PC-3 (cell line): ENCODE measurements around the gene TUSC2. TPM values are rescaled to one million over a fixed set of nuclear protein-coding genes. Genes with fewer than 3 reads are reported as not detected.
A peak's percentile ranks its signal among the peaks of the same experiment; 100 is the strongest.

ENCODE experiments used
- ATAC-seq: fragments of 200-7000 bp; cut with Tn5 transposase; 2 replicates; pipeline ENCODE4 v1.9.1; 2020; ENCODE audit warnings: mild to moderate bottlenecking, moderate library complexity
- BruUV-seq: library from RNA; stranded (reverse); fragments of 400-500 nt; replicated peaks from 2 replicates; lab custom pipeline; 2021; lab: Mats Ljungman, UMichigan
- CTCF ChIA-PET: fragments of 300-600 bp; sonication (Branson Sonifier 250); formaldehyde crosslinking; loops from one replicate; lab custom pipeline; 2022; ENCODE audit warnings: antibody characterized with exemption; lab: Charles Lee
- POLR2A ChIA-PET: fragments of 300-600 bp; sonication (Branson Sonifier 250); formaldehyde crosslinking; loops from one replicate; lab custom pipeline; 2022; ENCODE audit warnings: antibody characterized with exemption; ENCODE audit not compliant: unreplicated experiment; lab: Charles Lee
- DNase-seq: peaks from one replicate; pipeline ENCODE4 v3.0.0-alpha.2; 2015
- H2AFZ ChIP-seq: fragments of 300-600 bp; sonication (generic); 2 replicates; pipeline ENCODE4 v1.6.0; 2016; ENCODE audit warnings: antibody characterized with exemption, low read length
- H3F3A ChIP-seq: fragments of 300-600 bp; sonication (generic); one replicate; pipeline ENCODE4 v1.6.0; 2017; ENCODE audit warnings: antibody characterized with exemption, low read length, control low read depth, mild to moderate bottlenecking; ENCODE audit not compliant: unreplicated experiment
- H3K27ac ChIP-seq: fragments of 300-600 bp; sonication (generic); 2 replicates; pipeline ENCODE4 v1.5.1; 2016; ENCODE audit warnings: mild to moderate bottlenecking, low read length
- H3K27me3 ChIP-seq: fragments of 300-600 bp; sonication (generic); 2 replicates; pipeline ENCODE4 v1.6.1; 2016; ENCODE audit warnings: low read length, mixed read lengths
- H3K36me3 ChIP-seq: fragments of 300-600 bp; sonication (generic); 2 replicates; pipeline ENCODE4 v1.6.1; 2016; ENCODE audit warnings: low read depth, mixed run types, low read length, mixed read lengths
- H3K4me1 ChIP-seq: fragments of 300-600 bp; sonication (generic); 2 replicates; pipeline ENCODE4 v1.5.1; 2016; ENCODE audit warnings: low read length; ENCODE audit not compliant: insufficient read depth
- H3K4me2 ChIP-seq: fragments of 300-600 bp; sonication (generic); 2 replicates; pipeline ENCODE4 v1.6.0; 2016; ENCODE audit warnings: low read length
- H3K4me3 ChIP-seq: fragments of 300-600 bp; sonication (generic); 2 replicates; pipeline ENCODE4 v1.5.1; 2016; ENCODE audit warnings: mild to moderate bottlenecking, low read length, mixed read lengths
- H3K79me2 ChIP-seq: fragments of 300-600 bp; sonication (generic); 2 replicates; pipeline ENCODE4 v1.6.1; 2017; ENCODE audit warnings: low read length, mixed read lengths
- H3K9ac ChIP-seq: fragments of 300-600 bp; sonication (generic); 2 replicates; pipeline ENCODE4 v1.6.0; 2016; ENCODE audit warnings: mild to moderate bottlenecking, low read length
- H3K9me2 ChIP-seq: fragments of 300-600 bp; sonication (generic); replicated peaks from 2 replicates; pipeline ENCODE4 v1.6.1; 2016; ENCODE audit warnings: mixed run types, low read length, mixed read lengths
- H3K9me3 ChIP-seq: fragments of 300-600 bp; sonication (generic); 2 replicates; pipeline ENCODE4 v1.6.1; 2016; ENCODE audit warnings: low read length, mixed read lengths
- H4K20me1 ChIP-seq: fragments of 300-600 bp; sonication (generic); 2 replicates; pipeline ENCODE4 v1.6.1; 2016; ENCODE audit warnings: low read length, mixed read lengths
- EZH2 ChIP-seq: fragments of 300-600 bp; sonication (generic); IDR thresholded peaks from one replicate; pipeline ENCODE4 v1.6.1; 2017; ENCODE audit warnings: antibody characterized with exemption, mild to moderate bottlenecking, low read length; ENCODE audit not compliant: unreplicated experiment
- EZH2phosphoT487 ChIP-seq: fragments of 300-600 bp; sonication (generic); IDR thresholded peaks from 2 replicates; pipeline ENCODE4 v1.6.1; 2018; ENCODE audit warnings: mild to moderate bottlenecking, antibody characterized with exemption, low read length, borderline replicate concordance
- intact Hi-C: fragments of 100-400 bp; cut with micrococcal nuclease; formaldehyde crosslinking; loops from 2 replicates; pipeline ENCODE4 v1.9.0; 2023
- total RNA-seq: library from RNA; depleted of rRNA; stranded (reverse); fragments of >200 nt; gene quantifications from 2 replicates; pipeline ENCODE4 v1.2.3, GENCODE V29; 2014
- TF ChIP-seq, protein P1 (sequence below): fragments of 300-600 bp; sonication (generic); conservative IDR thresholded peaks from 2 replicates; pipeline ENCODE4 v1.5.1; 2017; ENCODE audit warnings: antibody characterized with exemption, low read depth, mild to moderate bottlenecking, low read length

Gene TUSC2
- total RNA-seq, 1 experiment from 2014 or later, result 143 TPM

DNA sequence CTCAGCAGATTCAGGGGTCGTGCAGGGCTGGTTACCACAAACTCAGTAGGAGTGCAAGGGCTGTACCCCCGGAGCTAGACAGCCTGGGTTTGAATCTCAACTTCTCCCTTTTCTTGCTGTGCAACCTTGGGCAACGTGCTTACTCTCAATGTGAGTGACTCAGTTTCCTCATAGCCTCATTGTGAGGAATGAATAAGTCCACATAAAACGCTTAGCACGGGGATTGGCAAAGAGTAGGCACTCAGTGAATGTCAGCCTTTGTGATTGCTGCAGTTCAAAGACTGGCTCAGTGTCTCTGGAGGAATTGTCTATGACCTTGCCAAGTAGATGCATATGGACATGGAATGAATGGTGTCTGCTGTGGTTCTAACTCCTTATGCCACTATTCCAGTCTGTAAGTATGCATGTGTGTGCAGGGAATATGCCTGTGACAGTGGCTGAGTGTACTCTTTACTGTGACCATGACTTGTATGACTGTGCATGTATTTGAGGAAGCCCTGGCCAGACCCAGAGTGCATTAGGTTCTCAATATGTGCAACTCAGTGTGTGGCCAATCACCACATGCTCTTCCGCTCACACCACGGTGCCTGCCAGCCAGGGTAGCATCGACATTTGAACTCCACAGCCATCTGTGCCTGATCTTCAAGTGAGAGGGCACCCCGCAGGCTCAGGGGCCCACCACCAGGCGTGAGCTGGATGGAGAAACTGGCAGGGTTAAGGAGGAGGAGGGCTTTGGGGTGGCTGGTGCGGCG, 27.9 kb downstream of the TUSC2 start:
- H3K9me2 ChIP-seq, result no peaks in the 10 kb centered on the region
- H3F3A ChIP-seq, result no peaks in the 10 kb centered on the region
- no peak for TF ChIP-seq EZH2
- no peak for TF ChIP-seq EZH2phosphoT487
- TF ChIP-seq, protein P1, sequence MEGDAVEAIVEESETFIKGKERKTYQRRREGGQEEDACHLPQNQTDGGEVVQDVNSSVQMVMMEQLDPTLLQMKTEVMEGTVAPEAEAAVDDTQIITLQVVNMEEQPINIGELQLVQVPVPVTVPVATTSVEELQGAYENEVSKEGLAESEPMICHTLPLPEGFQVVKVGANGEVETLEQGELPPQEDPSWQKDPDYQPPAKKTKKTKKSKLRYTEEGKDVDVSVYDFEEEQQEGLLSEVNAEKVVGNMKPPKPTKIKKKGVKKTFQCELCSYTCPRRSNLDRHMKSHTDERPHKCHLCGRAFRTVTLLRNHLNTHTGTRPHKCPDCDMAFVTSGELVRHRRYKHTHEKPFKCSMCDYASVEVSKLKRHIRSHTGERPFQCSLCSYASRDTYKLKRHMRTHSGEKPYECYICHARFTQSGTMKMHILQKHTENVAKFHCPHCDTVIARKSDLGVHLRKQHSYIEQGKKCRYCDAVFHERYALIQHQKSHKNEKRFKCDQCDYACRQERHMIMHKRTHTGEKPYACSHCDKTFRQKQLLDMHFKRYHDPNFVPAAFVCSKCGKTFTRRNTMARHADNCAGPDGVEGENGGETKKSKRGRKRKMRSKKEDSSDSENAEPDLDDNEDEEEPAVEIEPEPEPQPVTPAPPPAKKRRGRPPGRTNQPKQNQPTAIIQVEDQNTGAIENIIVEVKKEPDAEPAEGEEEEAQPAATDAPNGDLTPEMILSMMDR, result no peak
- H3K9ac ChIP-seq, result peak overlapping the region; percentile 81
- H3K79me2 ChIP-seq, result peaks cover 14% of the 10 kb centered on the region
- no peaks in the 10 kb centered on the region for H4K20me1 ChIP-seq
- H3K9me3 ChIP-seq, result no peaks in the 10 kb centered on the region
- peak overlapping the region; percentile 71 for H3K4me2 ChIP-seq
- H3K36me3 ChIP-seq, result no peaks in the 10 kb centered on the region
- ATAC-seq (no peak), DNase-seq (no peak)
- H2AFZ ChIP-seq, result peak overlapping the region; percentile 57; the same call in 1 of the 2 replicates
- H3K27ac ChIP-seq, result peak overlapping the region; percentile 90
- no peaks in the 10 kb centered on the region for H3K27me3 ChIP-seq
- H3K4me3 ChIP-seq, result peak overlapping the region; percentile 52
- BruUV-seq, result TSS peak; percentile 92
- ChIA-PET CTCF (interaction anchor here (0.9 to 1.6 kb wide), 2 partner anchors 24 to 37 kb away, joined by 5 to 7 read pairs; no protein-coding TSS in a partner anchor), POLR2A (interaction anchor here (0.6 to 1.8 kb wide), 5 partner anchors 11 to 1860 kb away, joined by 3 to 12 read pairs (median 4); partner anchors contain the start of genes CCDC51, CYB561D2, NPRL2 and TMA7)
- H3K4me1 ChIP-seq, result peaks cover 20% of the 10 kb centered on the region
- intact Hi-C loops, result loop anchor here (1.0 to 2.0 kb wide), 3 partner anchors 17 to 65 kb away; no protein-coding TSS in a partner anchor

DNA sequence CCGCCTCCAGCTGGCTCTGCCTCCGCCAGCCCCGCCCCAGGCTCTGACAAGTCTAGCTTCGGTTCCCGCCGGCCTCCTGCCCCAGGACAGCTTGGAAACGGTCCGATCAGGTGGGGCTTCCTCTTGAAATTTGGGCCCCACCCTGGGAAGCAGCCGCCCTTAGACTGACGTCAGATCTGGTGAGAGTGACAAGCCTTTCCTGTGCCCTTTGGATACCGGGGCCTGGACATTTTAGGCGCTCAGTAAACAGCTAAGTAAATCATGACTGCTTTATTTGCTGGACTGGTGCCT, 28.4 kb downstream of the TUSC2 start:
- Histone ChIP-seq H3K4me1 (peaks cover 20% of the 10 kb centered on the region), H2AFZ (peak overlapping the region; percentile 57; the same call in 1 of the 2 replicates), H3K9ac (peak overlapping the region; percentile 81), H3K27ac (peak overlapping the region; percentile 90), H3K4me3 (peak overlapping the region; percentile 52), H3K9me3 (no peaks in the 10 kb centered on the region), H4K20me1 (no peaks in the 10 kb centered on the region), H3K36me3 (no peaks in the 10 kb centered on the region), H3K9me2 (no peaks in the 10 kb centered on the region), H3K79me2 (peaks cover 14% of the 10 kb centered on the region), H3K27me3 (no peaks in the 10 kb centered on the region), H3F3A (no peaks in the 10 kb centered on the region), H3K4me2 (peak overlapping the region; percentile 71)
- intact Hi-C loops, result loop anchor here (1.0 to 2.0 kb wide), 3 partner anchors 18 to 65 kb away; no protein-coding TSS in a partner anchor
- BruUV-seq, result no TSS peak
- DNase-seq (no peak), ATAC-seq (no peak)
- CTCF ChIA-PET, result interaction anchor here (0.7 to 1.6 kb wide), 4 partner anchors 22 to 53 kb away, joined by 4 to 7 read pairs (median 6); no protein-coding TSS in a partner anchor
- TF ChIP-seq EZH2phosphoT487, result no peak
- TF ChIP-seq EZH2, result no peak
- POLR2A ChIA-PET, result interaction anchor here (0.6 to 1.8 kb wide), 4 partner anchors 10 to 51 kb away, joined by 3 to 12 read pairs (median 6); partner anchors contain the start of genes CYB561D2 and NPRL2

DNA sequence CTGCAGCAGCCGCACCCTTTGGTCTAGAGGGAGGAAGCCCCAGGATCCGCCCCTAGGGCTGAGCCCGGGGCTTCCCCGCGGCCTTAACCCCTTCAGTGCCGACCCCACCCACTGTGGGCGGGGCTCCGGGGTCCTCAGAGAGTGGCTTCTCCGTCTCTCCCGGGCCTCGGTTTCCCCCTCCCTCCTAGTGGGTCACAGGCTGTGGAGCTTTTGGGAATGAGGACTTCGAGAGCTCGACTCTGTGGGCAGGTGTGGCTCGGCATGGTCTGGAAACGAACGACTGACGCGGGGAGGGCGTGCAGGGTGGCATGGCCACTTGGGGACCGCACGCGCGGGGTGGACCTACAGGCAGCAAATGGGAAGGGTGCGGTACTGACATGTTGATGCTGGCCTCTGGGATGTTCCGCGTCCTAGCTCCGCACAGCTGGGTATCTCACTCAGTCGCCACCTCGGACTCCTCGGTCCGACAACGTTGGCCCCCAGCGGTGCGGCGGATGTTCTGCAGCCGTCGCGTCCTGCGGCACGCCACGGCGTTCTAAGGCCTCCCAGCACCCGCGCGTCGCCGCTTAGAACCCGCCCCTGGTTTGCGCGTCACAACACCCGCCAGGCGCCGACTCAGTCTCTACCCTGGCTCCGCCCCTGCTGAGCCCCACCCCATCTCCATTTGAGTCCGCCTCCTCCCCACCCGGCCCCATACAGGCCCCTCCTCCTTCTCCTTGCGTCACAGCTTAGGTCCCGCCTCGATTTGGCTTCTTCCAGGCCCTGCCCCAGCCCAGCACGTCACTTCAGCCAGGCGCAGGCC, 29.0 kb downstream of the TUSC2 start, which contains the start of the genes HYAL3 and NAA80:
TSS of gene HYAL3 (minus strand) at position 570 of the 802 bp plus-strand sequence. CDS start 3,803 bp downstream, outside the sequence.
TSS of gene NAA80 (minus strand) at position 570 of the 802 bp plus-strand sequence. CDS start 1,942 bp downstream, outside the sequence.
- Histone ChIP-seq H3K4me2 (peak within 1 kb of the TSS; percentile 98), H2AFZ (peak within 1 kb of the TSS; percentile 86), H3F3A (no peaks in the 10 kb centered on the region), H3K27me3 (no peaks in the 10 kb centered on the region), H4K20me1 (no peaks in the 10 kb centered on the region), H3K4me3 (peak within 1 kb of the TSS; percentile 94), H3K9me2 (no peaks in the 10 kb centered on the region), H3K4me1 (peaks cover 20% of the 10 kb centered on the region), H3K27ac (peak within 1 kb of the TSS; percentile 90), H3K79me2 (peaks cover 14% of the 10 kb centered on the region), H3K9me3 (no peaks in the 10 kb centered on the region), H3K36me3 (no peaks in the 10 kb centered on the region), H3K9ac (peak within 1 kb of the TSS; percentile 93)
- ChIA-PET CTCF (interaction anchor here (0.7 to 1.6 kb wide), 4 partner anchors 23 to 52 kb away, joined by 4 to 7 read pairs (median 6); no protein-coding TSS in a partner anchor), POLR2A (interaction anchor here (0.6 to 1.8 kb wide), 4 partner anchors 10 to 52 kb away, joined by 3 to 12 read pairs (median 6); partner anchors contain the start of genes CYB561D2 and NPRL2)
- ATAC-seq (peak; percentile 86), DNase-seq (peak; percentile 99)
- TF ChIP-seq, protein P1, result peak; percentile 36; the same call in 1 of the 2 replicates
- TF ChIP-seq EZH2 (no peak), EZH2phosphoT487 (no peak)
- intact Hi-C loops, result loop anchor here (1.0 to 2.0 kb wide), 3 partner anchors 18 to 64 kb away; no protein-coding TSS in a partner anchor
- BruUV-seq, result TSS peak; percentile 71
